CD4-positive, alpha-beta T cell (primary cell): Measurements from ENCODE around the gene SFT2D1. TPM values are rescaled to one million over a fixed set of nuclear protein-coding genes. Genes with fewer than 3 reads are reported as not detected.

Source experiments
- ATAC-seq: fragments of 200-7000 bp; cut with Tn5 transposase; one replicate; pipeline ENCODE4 v1.10.0; 2022; ENCODE audit warnings: mild to moderate bottlenecking; ENCODE audit not compliant: poor library complexity
- CTCF ChIA-PET: fragments of 350-600 bp; sonication (Branson Sonifier 250); formaldehyde crosslinking; loops from one replicate; lab custom pipeline; 2021; ENCODE audit warnings: antibody characterized with exemption, inconsistent platforms; lab: Charles Lee
- POLR2A ChIA-PET: fragments of 350-600 bp; sonication (Branson Sonifier 250); formaldehyde crosslinking; loops from one replicate; lab custom pipeline; 2021; ENCODE audit warnings: antibody characterized with exemption, inconsistent platforms; lab: Charles Lee
- DNase-seq, 14 experiments: peaks; one replicate each; pipeline ENCODE4 v3.0.0-alpha.2; 2013 to 2020; ENCODE audit warnings: mixed read lengths in 2 of 14
- H3K27ac ChIP-seq, 2 donors: one replicate each; pipeline versions ENCODE4 v1.5.1 to v1.7.0; 2013; ENCODE audit warnings: low read length in 2 of 2, low read depth in 1 of 2, mild to moderate bottlenecking in 1 of 2
- H3K27me3 ChIP-seq, 2 experiments: 1 replicate in 1 of 2; 2 replicates in 1 of 2; pipeline versions ENCODE4 v1.6.1 to v1.7.0; 2013; ENCODE audit warnings: low read length in 2 of 2, control low read depth in 1 of 2, mild to moderate bottlenecking in 1 of 2, moderate library complexity in 1 of 2; ENCODE audit not compliant: insufficient read depth in 2 of 2, control insufficient read depth in 1 of 2
- H3K36me3 ChIP-seq: one replicate; pipeline ENCODE4 v1.6.1; 2013; ENCODE audit warnings: low read length, control low read depth; ENCODE audit not compliant: insufficient read depth
- H3K4me1 ChIP-seq: one replicate; pipeline ENCODE4 v1.6.1; 2013; ENCODE audit warnings: low read length, control low read depth; ENCODE audit not compliant: insufficient read depth
- H3K4me3 ChIP-seq: one replicate; pipeline ENCODE4 v1.5.1; 2013; ENCODE audit warnings: mild to moderate bottlenecking, low read length, moderate library complexity
- H3K9me3 ChIP-seq, 2 experiments: 1 replicate in 1 of 2; 2 replicates in 1 of 2; pipeline versions ENCODE4 v1.6.1 to v1.7.0; 2013; ENCODE audit warnings: low read length in 2 of 2, mild to moderate bottlenecking in 2 of 2, control low read depth in 1 of 2, moderate library complexity in 1 of 2; ENCODE audit not compliant: control insufficient read depth in 1 of 2, insufficient read depth in 1 of 2
- H3K27ac Mint-ChIP-seq: one replicate; pipeline ENCODE4 v1.8.0; 2020; ENCODE audit warnings: mixed read lengths
- H3K27me3 Mint-ChIP-seq: one replicate; pipeline ENCODE4 v1.8.0; 2021; ENCODE audit warnings: mixed read lengths
- H3K36me3 Mint-ChIP-seq: one replicate; pipeline ENCODE4 v1.8.0; 2021; ENCODE audit warnings: low read depth, mixed read lengths
- H3K4me1 Mint-ChIP-seq: one replicate; pipeline ENCODE4 v1.8.0; 2021; ENCODE audit warnings: low read depth, mixed read lengths
- H3K4me3 Mint-ChIP-seq: one replicate; pipeline ENCODE4 v1.8.0; 2020; ENCODE audit warnings: mild to moderate bottlenecking, mixed read lengths
- H3K9me3 Mint-ChIP-seq: one replicate; pipeline ENCODE4 v1.8.0; 2020; ENCODE audit warnings: mixed read lengths
- intact Hi-C, 2 experiments: fragments of 100-400 bp; cut with DNase I in 1 of 2; cut with micrococcal nuclease in 1 of 2; formaldehyde crosslinking; loops; one replicate each; pipeline versions ENCODE4 v1.15.1 to v1.9.0; 2023 to 2025; cut with DNase I, micrococcal nuclease
- total RNA-seq, 174 experiments: library from RNA in 2 of 174; stranded (reverse) in 2 of 174; gene quantifications; one replicate each; pipeline ENCODE4 v1.2.3 and lab custom pipeline; 2021 to 2026
- TF ChIP-seq, protein P1 (sequence below): fragments of 200-600 bp; IDR thresholded peaks from one replicate; pipeline ENCODE4 v1.8.0; 2022; ENCODE audit warnings: antibody characterized with exemption, mild to moderate bottlenecking

SFT2D1 gene
- total RNA-seq, 2 experiments from 2014 or later, result 10.4 to 12.5 TPM

DNA sequence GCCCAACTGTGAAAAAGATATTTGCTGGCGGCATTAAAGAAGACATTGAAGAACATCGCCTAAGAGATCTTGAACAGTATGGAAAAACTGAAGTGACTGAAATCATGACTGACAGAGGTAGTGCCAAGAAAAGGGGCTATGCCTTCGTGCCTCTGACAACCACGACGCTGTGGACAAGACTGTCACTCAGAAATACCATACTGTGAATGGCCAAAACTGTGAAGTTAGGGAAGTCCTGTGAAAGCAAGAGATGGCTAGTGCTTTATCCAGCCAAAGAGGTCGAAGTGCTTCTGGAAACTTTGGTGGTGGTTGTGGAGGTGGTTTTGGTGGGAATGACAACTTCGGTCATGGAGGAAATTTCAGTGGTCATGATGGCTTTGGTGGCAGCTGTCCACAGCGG is 7.5 kb downstream of the SFT2D1 start:
- no peak for ATAC-seq
- Histone ChIP-seq H3K27me3 (no peaks in the 10 kb centered on the region), H3K4me3 (no peak overlapping the region), H3K9me3 (no peaks in the 10 kb centered on the region), H3K36me3 (peaks cover 34% of the 10 kb centered on the region), H3K27ac (no peak overlapping the region), H3K4me1 (peaks cover 70% of the 10 kb centered on the region)
- peaks cover 35% of the 10 kb centered on the region for H3K36me3 Mint-ChIP-seq
- H3K4me3 Mint-ChIP-seq, result peak overlapping the region; percentile 36
- peak overlapping the region; percentile 52 for H3K27ac Mint-ChIP-seq
- H3K27me3 Mint-ChIP-seq, result no peaks in the 10 kb centered on the region
- H3K4me1 Mint-ChIP-seq, result peaks cover 4% of the 10 kb centered on the region
- TF ChIP-seq, protein P1, sequence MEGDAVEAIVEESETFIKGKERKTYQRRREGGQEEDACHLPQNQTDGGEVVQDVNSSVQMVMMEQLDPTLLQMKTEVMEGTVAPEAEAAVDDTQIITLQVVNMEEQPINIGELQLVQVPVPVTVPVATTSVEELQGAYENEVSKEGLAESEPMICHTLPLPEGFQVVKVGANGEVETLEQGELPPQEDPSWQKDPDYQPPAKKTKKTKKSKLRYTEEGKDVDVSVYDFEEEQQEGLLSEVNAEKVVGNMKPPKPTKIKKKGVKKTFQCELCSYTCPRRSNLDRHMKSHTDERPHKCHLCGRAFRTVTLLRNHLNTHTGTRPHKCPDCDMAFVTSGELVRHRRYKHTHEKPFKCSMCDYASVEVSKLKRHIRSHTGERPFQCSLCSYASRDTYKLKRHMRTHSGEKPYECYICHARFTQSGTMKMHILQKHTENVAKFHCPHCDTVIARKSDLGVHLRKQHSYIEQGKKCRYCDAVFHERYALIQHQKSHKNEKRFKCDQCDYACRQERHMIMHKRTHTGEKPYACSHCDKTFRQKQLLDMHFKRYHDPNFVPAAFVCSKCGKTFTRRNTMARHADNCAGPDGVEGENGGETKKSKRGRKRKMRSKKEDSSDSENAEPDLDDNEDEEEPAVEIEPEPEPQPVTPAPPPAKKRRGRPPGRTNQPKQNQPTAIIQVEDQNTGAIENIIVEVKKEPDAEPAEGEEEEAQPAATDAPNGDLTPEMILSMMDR, result no peak
- intact Hi-C loops, result no loop called here
- H3K9me3 Mint-ChIP-seq, result no peaks in the 10 kb centered on the region
- POLR2A ChIA-PET, result interaction anchor here (1.5 kb wide), 1 partner anchor 43 kb away, joined by 3 read pairs; no protein-coding TSS in a partner anchor
- CTCF ChIA-PET, result no interaction called here
- DNase-seq, result no peak

DNA sequence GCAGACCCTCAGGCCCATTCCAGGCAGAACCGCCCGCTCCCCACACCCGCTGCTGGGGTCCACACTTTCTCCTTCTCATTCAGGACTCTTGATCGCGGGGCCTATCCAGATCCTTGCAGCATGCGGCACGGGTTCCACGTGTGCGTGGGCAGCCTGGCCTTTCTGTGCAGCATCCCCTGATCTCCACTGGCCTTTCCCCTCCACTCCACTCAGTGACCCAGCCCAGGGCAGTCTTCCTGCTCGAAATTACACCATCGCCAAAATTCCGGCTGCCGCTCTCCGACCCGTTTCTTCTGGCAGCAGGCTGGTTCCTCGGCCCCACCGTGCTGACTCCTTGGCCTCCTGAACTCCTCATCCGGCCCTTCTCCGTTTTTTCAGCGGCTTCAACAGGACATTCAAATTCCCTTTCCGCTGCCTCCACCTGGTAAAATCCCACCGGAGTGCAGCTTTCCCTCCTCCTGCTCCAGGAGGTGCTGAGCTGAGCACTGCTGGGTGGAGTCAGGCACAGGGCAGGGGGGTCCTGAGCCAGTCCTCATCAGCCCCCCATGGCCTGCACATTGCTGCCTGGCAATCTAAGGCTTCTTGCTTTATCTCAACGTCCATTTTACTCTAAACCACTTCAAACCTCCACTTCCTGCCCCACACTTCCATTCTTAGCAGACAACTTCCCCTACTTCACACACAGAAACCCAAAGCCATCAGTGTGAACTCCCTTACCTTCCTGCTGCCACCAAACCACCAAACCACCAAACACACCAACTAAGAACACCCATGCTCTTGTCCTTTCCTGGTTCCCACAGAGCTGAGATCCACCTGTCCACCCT is 9.0 kb downstream of the SFT2D1 start:
- Histone ChIP-seq H3K4me1 (peaks cover 55% of the 10 kb centered on the region), H3K9me3 (no peaks in the 10 kb centered on the region), H3K27ac (no peak overlapping the region), H3K27me3 (no peaks in the 10 kb centered on the region), H3K4me3 (peak overlapping the region; percentile 20), H3K36me3 (peaks cover 42% of the 10 kb centered on the region)
- TF ChIP-seq, protein P1, result no peak
- peaks cover 48% of the 10 kb centered on the region for H3K36me3 Mint-ChIP-seq
- ChIA-PET POLR2A (interaction anchor here (1.5 kb wide), 1 partner anchor 44 kb away, joined by 3 read pairs; no protein-coding TSS in a partner anchor), CTCF (no interaction called here)
- peak overlapping the region; percentile 16 for H3K27ac Mint-ChIP-seq
- intact Hi-C loops, result no loop called here
- no peaks in the 10 kb centered on the region for H3K27me3 Mint-ChIP-seq
- no peaks in the 10 kb centered on the region for H3K9me3 Mint-ChIP-seq
- ATAC-seq (peak; percentile 86), DNase-seq (peak in 5 of 14 experiments; percentile 12 to 80 (median 57))
- peak overlapping the region; percentile 9 for H3K4me3 Mint-ChIP-seq
- peaks cover 4% of the 10 kb centered on the region for H3K4me1 Mint-ChIP-seq

DNA sequence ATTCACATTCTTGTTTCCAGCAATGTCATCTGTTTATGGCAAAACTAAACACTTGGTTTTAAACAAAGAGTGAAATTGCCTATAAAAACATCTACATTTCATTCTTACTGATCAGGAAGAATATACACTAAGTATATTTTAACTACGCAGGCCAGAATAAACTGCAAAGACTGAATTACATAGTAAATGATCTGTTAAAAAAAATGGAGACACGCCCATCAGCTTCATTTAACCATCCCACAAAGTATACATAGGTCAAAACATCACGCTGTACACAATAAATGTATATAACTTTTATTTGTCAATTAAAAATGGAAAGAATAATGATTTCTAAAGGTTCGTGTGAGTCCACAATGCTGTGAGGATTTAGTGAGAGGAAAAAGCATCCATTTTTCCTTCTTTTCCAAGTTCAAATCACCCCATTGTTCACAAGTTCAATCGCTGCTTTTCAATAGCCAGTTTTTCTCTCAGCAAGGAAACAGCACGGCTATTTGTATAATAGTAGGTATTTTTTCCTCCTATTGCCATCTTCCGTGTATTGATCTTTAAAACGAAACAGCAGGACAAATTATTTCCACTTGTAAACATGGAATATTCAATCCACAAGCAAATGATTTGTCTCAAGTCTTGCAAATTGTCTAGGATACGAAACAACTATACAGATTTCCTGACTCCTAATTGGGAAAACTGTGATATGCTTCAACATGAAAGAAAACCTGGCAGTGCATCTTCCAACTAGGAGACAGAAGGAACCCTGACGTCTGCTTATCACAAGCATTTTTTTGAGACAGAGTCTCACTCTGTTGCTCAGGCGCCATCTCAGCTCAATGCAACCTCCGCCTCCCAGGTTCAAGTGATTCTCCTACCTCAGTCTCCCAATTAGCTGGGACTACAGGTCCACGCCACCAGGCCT is 10.6 kb downstream of the SFT2D1 start:
- H3K9me3 Mint-ChIP-seq, result no peaks in the 10 kb centered on the region

More for the DNA sequence above, 10.6 kb downstream of the SFT2D1 start:
- peaks cover 4% of the 10 kb centered on the region for H3K4me1 Mint-ChIP-seq
- Histone ChIP-seq H3K9me3 (no peaks in the 10 kb centered on the region), H3K36me3 (peaks cover 37% of the 10 kb centered on the region), H3K27me3 (no peaks in the 10 kb centered on the region), H3K4me1 (peaks cover 41% of the 10 kb centered on the region), H3K4me3 (no peak overlapping the region), H3K27ac (no peak overlapping the region)
- POLR2A ChIA-PET, result no interaction called here
- no peak for DNase-seq
- TF ChIP-seq, protein P1, result no peak
- H3K27ac Mint-ChIP-seq, result no peak overlapping the region
- H3K27me3 Mint-ChIP-seq, result no peaks in the 10 kb centered on the region
- CTCF ChIA-PET, result no interaction called here
- H3K4me3 Mint-ChIP-seq, result no peak overlapping the region
- H3K36me3 Mint-ChIP-seq, result peaks cover 60% of the 10 kb centered on the region
- intact Hi-C loops, result no loop called here
- ATAC-seq, result no peak
